Mesendoderm (in vitro differentiated cells): ENCODE measurements around the gene SPDYE18.
"Not testable (repeated sequence)": the region's sequence is repeated elsewhere in the genome, so short reads cannot be mapped to it uniquely, and the experiment has no call there.

ENCODE experiments used
- DNase-seq: peaks from one replicate; pipeline ENCODE4 v3.0.0; 2013
- H2AK5ac ChIP-seq: 2 replicates; pipeline ENCODE4 v1.6.1; 2013; ENCODE audit warnings: low read length, inconsistent platforms
- H2BK120ac ChIP-seq: 2 replicates; pipeline ENCODE4 v1.6.1; 2013; ENCODE audit warnings: low read depth, mild to moderate bottlenecking, low read length, moderate library complexity, mixed read lengths
- H2BK15ac ChIP-seq: replicated peaks from 2 replicates; pipeline ENCODE4 v1.6.1; 2013; ENCODE audit warnings: low read depth, mild to moderate bottlenecking, moderate library complexity
- H2BK5ac ChIP-seq: 2 replicates; pipeline ENCODE4 v1.6.1; 2013; ENCODE audit warnings: low read length, inconsistent platforms
- H3K18ac ChIP-seq: 2 replicates; pipeline ENCODE4 v1.6.1; 2013; ENCODE audit warnings: mild to moderate bottlenecking, low read length, mixed read lengths
- H3K23ac ChIP-seq: one replicate; pipeline ENCODE4 v1.6.1; 2013; ENCODE audit warnings: low read length
- H3K27ac ChIP-seq: 2 replicates; pipeline ENCODE4 v1.5.1; 2013; ENCODE audit warnings: low read depth, mild to moderate bottlenecking, inconsistent platforms, low read length, moderate library complexity
- H3K27me3 ChIP-seq: 2 replicates; pipeline ENCODE4 v1.6.1; 2013; ENCODE audit warnings: low read length, control low read depth, mild to moderate bottlenecking, inconsistent platforms; ENCODE audit not compliant: insufficient read depth, poor library complexity
- H3K36me3 ChIP-seq: 2 replicates; pipeline ENCODE4 v1.6.1; 2013; ENCODE audit warnings: low read length, inconsistent platforms; ENCODE audit not compliant: control insufficient read depth, insufficient read depth
- H3K4ac ChIP-seq: one replicate; pipeline ENCODE4 v1.6.1; 2013; ENCODE audit warnings: low read depth, mild to moderate bottlenecking, low read length, moderate library complexity
- H3K4me1 ChIP-seq: 2 replicates; pipeline ENCODE4 v1.6.1; 2013; ENCODE audit warnings: low read depth, low read length, inconsistent platforms; ENCODE audit not compliant: control insufficient read depth
- H3K4me2 ChIP-seq: 2 replicates; pipeline ENCODE4 v1.6.1; 2013; ENCODE audit warnings: low read length
- H3K4me3 ChIP-seq: 2 replicates; pipeline ENCODE4 v1.5.1; 2013; ENCODE audit warnings: mild to moderate bottlenecking, low read length
- H3K56ac ChIP-seq: one replicate; pipeline ENCODE4 v1.6.1; 2013; ENCODE audit warnings: low read length
- H3K79me1 ChIP-seq: 2 replicates; pipeline ENCODE4 v1.6.1; 2013; ENCODE audit warnings: low read length, inconsistent platforms
- H3K79me2 ChIP-seq: 2 replicates; pipeline ENCODE4 v1.6.1; 2013; ENCODE audit warnings: mild to moderate bottlenecking, low read length; ENCODE audit not compliant: control insufficient read depth, insufficient read depth
- H3K9ac ChIP-seq: 2 replicates; pipeline ENCODE4 v1.6.1; 2013; ENCODE audit warnings: low read length, inconsistent platforms
- H4K5ac ChIP-seq: one replicate; pipeline ENCODE4 v1.6.1; 2013; ENCODE audit warnings: low read length
- H4K8ac ChIP-seq: one replicate; pipeline ENCODE4 v1.6.1; 2013; ENCODE audit warnings: low read depth, mild to moderate bottlenecking, control low read depth, low read length, moderate library complexity
- WGBS: extraction: QIAGEN DNeasy Blood & Tissue Kit; methylation state at CpG from one replicate; pipeline ENCODE4 v1.1.7; 2013; ENCODE audit warnings: low lambda C conversion rate, missing lambda C conversion rate; ENCODE audit not compliant: insufficient coverage; ENCODE audit errors: extremely low coverage; 5-methylcytosine and 5-hydroxymethylcytosine counted together

The SPDYE18 gene

DNA sequence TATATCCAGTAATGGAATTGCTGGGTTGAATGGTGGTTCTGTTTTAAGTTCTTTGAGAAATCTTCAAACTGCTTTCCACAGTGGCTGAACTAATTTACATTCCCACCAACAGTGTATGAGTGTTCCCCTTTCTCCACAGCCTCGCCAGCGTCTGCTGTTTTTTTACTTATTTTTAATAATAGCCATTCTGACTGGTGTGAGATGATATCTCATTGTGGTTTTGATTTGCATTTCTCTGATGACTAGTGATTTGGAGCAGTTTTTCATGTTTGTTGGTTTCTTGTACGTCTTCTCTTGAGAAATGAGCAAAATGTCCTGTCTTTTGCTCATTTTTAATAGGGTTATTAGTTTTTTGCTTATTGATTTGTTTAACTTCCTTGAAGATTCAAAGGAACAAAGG lies 38.1 kb upstream of the SPDYE18 start:
- not testable (repeated sequence) for H2BK15ac ChIP-seq, H2BK5ac ChIP-seq, H3K18ac ChIP-seq, H3K27me3 ChIP-seq, H3K56ac ChIP-seq, H3K4me2 ChIP-seq, H4K8ac ChIP-seq, H3K4me3 ChIP-seq, H3K23ac ChIP-seq, H3K79me2 ChIP-seq, H3K9ac ChIP-seq, H3K27ac ChIP-seq, H2AK5ac ChIP-seq, H3K4me1 ChIP-seq, H3K79me1 ChIP-seq, DNase-seq, H3K4ac ChIP-seq, H3K36me3 ChIP-seq, H4K5ac ChIP-seq, H2BK120ac ChIP-seq
- WGBS = no CpG with 5 or more reads among the region's 3 CpGs

DNA sequence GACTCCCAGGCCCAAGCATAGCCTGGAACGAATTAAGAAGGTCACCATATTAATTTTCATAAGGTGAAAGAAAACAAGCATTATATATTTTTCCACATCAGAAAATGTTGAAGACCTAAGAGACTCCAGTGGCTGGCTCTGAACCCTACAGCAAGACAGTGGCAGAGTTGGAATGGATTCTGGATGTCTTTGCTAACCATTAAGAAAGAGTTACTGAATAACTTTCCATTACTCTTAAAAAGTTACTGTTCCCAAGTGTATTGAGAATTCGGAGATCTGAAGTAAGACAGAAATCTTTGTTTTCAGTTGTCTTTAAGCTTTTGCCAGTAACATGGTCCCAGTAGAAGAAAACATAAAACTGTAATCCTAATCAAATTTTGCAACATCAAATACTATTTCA lies 29.9 kb upstream of the SPDYE18 start:
- not testable (repeated sequence) for H2BK120ac ChIP-seq, H2BK15ac ChIP-seq, H2BK5ac ChIP-seq, H3K18ac ChIP-seq, H3K4ac ChIP-seq, H3K79me2 ChIP-seq, H3K23ac ChIP-seq, H3K4me1 ChIP-seq, H4K5ac ChIP-seq, H3K4me3 ChIP-seq, H3K27me3 ChIP-seq, H3K79me1 ChIP-seq, H4K8ac ChIP-seq, H3K27ac ChIP-seq, H3K9ac ChIP-seq, H3K56ac ChIP-seq, H2AK5ac ChIP-seq, DNase-seq, H3K4me2 ChIP-seq, H3K36me3 ChIP-seq
- no CpG with 5 or more reads among the region's 2 CpGs for WGBS

DNA sequence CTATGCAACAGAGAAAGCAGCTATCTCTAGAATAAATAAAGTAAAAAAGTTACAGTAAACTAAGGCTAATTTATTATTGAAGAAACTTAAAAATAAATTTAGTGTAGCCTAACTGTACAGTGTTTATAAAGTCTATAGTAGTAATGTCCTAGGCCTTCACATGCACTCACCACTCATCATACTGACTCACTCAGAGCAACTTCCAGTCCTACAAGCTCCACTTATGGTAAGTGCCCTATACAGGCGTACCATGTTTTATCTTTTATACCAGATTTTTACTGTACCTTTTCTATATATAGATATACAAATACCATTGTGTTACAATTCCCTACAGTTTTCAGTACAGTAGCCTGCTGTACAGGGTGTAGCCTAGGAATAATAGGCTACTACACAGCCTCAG lies 19.8 kb upstream of the SPDYE18 start:
- H2BK5ac ChIP-seq, H3K9ac ChIP-seq, H3K4me3 ChIP-seq, H3K79me2 ChIP-seq, H3K4ac ChIP-seq, H3K18ac ChIP-seq, H3K27ac ChIP-seq, H2BK15ac ChIP-seq, H3K56ac ChIP-seq, H3K4me2 ChIP-seq, DNase-seq, H3K36me3 ChIP-seq, H4K8ac ChIP-seq, H3K23ac ChIP-seq, H2AK5ac ChIP-seq, H4K5ac ChIP-seq, H2BK120ac ChIP-seq, H3K27me3 ChIP-seq, H3K79me1 ChIP-seq, H3K4me1 ChIP-seq: not testable (repeated sequence)
- no CpG with 5 or more reads among the region's 1 CpG for WGBS

DNA sequence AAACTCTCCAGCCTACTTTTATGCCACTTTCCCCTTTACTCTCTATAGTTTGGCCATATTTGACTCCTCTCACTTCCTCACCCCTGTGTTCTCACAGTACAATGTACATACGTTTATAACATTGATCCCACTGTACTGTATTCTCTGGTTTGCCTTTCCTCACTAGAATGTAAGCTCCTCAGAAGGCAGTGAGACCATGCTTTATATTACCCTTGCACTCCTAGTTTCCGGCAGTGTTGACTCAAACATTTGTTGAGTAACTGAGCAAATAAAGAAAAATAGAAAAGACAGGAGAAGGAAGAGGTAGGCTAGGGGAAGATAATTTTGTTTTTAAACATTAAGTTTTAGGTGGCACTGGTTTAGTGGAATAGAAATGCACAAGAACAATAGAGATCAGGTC lies 17.9 kb upstream of the SPDYE18 start:
- H4K8ac ChIP-seq, H3K56ac ChIP-seq, H3K79me2 ChIP-seq, H3K4me1 ChIP-seq, H3K9ac ChIP-seq, H3K23ac ChIP-seq, H3K27ac ChIP-seq, H2BK5ac ChIP-seq, H3K18ac ChIP-seq, H3K79me1 ChIP-seq, H3K36me3 ChIP-seq, H3K4ac ChIP-seq, DNase-seq, H3K4me2 ChIP-seq, H2BK15ac ChIP-seq, H3K4me3 ChIP-seq, H2BK120ac ChIP-seq, H3K27me3 ChIP-seq, H2AK5ac ChIP-seq, H4K5ac ChIP-seq: not testable (repeated sequence)
- WGBS = no CpG with 5 or more reads among the region's 2 CpGs

DNA sequence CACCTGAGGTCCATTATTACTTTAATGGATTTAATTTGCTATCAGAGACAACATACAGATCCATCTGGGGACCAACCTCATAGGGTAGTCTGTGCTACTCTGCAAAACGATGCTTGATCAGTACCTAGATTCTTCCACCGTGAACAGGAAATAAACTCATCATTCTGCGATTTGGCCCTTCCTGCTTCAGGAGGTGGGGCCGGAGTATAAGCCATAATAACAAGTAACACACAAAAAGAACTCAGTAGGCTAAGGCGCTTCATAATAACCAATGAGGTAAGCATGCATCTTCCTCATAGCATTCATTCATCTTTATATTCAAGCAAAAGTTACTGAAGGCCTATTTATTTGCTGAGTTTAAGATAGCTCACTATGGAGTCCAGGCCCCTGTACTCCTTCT lies 17.3 kb upstream of the SPDYE18 start:
- H3K4me1 ChIP-seq, H4K8ac ChIP-seq, H3K56ac ChIP-seq, H3K9ac ChIP-seq, H3K79me1 ChIP-seq, H3K27ac ChIP-seq, H2BK15ac ChIP-seq, H3K4me3 ChIP-seq, DNase-seq, H2BK5ac ChIP-seq, H4K5ac ChIP-seq, H3K4me2 ChIP-seq, H3K79me2 ChIP-seq, H3K23ac ChIP-seq, H2BK120ac ChIP-seq, H3K27me3 ChIP-seq, H3K4ac ChIP-seq, H3K18ac ChIP-seq, H3K36me3 ChIP-seq, H2AK5ac ChIP-seq: not testable (repeated sequence)
- WGBS = no CpG with 5 or more reads among the region's 5 CpGs

DNA sequence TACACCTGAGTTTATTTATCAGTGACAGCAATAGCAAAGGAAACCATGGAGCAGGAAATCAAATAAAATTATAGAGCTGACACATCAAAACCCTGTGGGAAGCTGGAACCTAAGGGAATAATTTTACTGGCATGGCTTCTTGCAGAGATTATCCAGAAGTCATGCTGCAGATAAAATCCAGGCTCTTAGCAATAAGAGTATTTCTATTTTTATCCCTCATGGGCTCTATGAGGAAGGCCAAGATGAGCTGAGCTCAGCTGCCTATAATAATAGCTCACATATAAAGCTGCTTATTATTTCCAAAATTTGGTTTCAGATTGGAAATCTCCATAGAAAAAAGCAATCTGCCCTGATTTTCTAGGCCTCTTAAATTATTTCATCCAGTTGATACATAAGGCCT lies 16.8 kb upstream of the SPDYE18 start:
- H3K4me3 ChIP-seq, H3K27ac ChIP-seq: not testable (repeated sequence)

More for the DNA sequence above, 16.8 kb upstream of the SPDYE18 start:
- H2AK5ac ChIP-seq, H3K4me1 ChIP-seq, H3K23ac ChIP-seq, H2BK5ac ChIP-seq, H3K36me3 ChIP-seq, H2BK15ac ChIP-seq, H3K56ac ChIP-seq, H4K5ac ChIP-seq, DNase-seq, H3K79me2 ChIP-seq, H2BK120ac ChIP-seq, H3K79me1 ChIP-seq, H4K8ac ChIP-seq, H3K27me3 ChIP-seq, H3K4ac ChIP-seq, H3K18ac ChIP-seq, H3K4me2 ChIP-seq, H3K9ac ChIP-seq: not testable (repeated sequence)
